GM12878 (cell line): ENCODE measurements around the gene ZNF552. TPM values are rescaled to one million over a fixed set of nuclear protein-coding genes. Genes with fewer than 3 reads are reported as not detected.
"Not testable (repeated sequence)": the region's sequence is repeated elsewhere in the genome, so short reads cannot be mapped to it uniquely, and the experiment has no call there.

Experiments
- ATAC-seq: fragments of 200-7000 bp; cut with Tn5 transposase; 3 replicates; pipeline ENCODE4 v1.9.1; 2020; ENCODE audit warnings: mild to moderate bottlenecking, moderate library complexity
- BruUV-seq: library from RNA; stranded (reverse); fragments of 400-500 nt; replicated peaks from 2 replicates; lab custom pipeline; 2021; lab: Mats Ljungman, UMichigan
- CTCF ChIA-PET: fragments of 300-600 bp; sonication (Branson Sonifier 250); formaldehyde crosslinking; extraction: SDS; loops from one replicate; lab custom pipeline; 2021; ENCODE audit warnings: inconsistent platforms; lab: Yijun Ruan, JAX
- POLR2A ChIA-PET: fragments of 350-600 bp; formaldehyde crosslinking; extraction: SDS; loops from one replicate; lab custom pipeline; 2021; ENCODE audit warnings: inconsistent platforms; lab: Charles Lee
- RAD21 ChIA-PET: fragments of 300-600 bp; sonication (Branson Sonifier 250); formaldehyde crosslinking; loops from one replicate; lab custom pipeline; 2023; ENCODE audit warnings: antibody characterized with exemption; ENCODE audit not compliant: unreplicated experiment; lab: Charles Lee
- SMC1A ChIA-PET: fragments of 300-600 bp; sonication (Branson Sonifier 250); formaldehyde crosslinking; loops from one replicate; lab custom pipeline; 2023; ENCODE audit not compliant: unreplicated experiment, uncharacterized antibody; lab: Charles Lee
- DNase-seq: peaks from one replicate; pipeline ENCODE4 v3.0.0-alpha.2; 2011; ENCODE audit warnings: low read depth, low spot score
- FAIRE-seq: peaks from 3 replicates; lab custom pipeline; 2011; peaks lifted over from hg19 to GRCh38; lab: Jason Lieb, UNC
- H2AFZ ChIP-seq: 2 replicates; pipeline ENCODE4 v1.6.0; 2011; ENCODE audit warnings: low read depth, low read length, control low read depth; ENCODE audit not compliant: control insufficient read depth
- H3K27ac ChIP-seq: 2 replicates; pipeline ENCODE4 v1.5.1; 2011; ENCODE audit warnings: control low read depth; ENCODE audit not compliant: control insufficient read depth, insufficient read depth
- H3K27me3 ChIP-seq, 2 experiments: replicated peaks in 1 of 2; 2 replicates each; pipeline versions ENCODE4 v1.6.0 to v1.6.1; 2011; ENCODE audit warnings: low read length in 1 of 2; ENCODE audit not compliant: control insufficient read depth in 2 of 2, insufficient read depth in 2 of 2
- H3K36me3 ChIP-seq, 2 experiments: 2 replicates each; pipeline ENCODE4 v1.5.1; 2011; ENCODE audit warnings: low read length in 1 of 2; ENCODE audit not compliant: control insufficient read depth in 2 of 2, insufficient read depth in 2 of 2
- H3K4me1 ChIP-seq: 2 replicates; pipeline ENCODE4 v1.6.1; 2011; ENCODE audit warnings: mild to moderate bottlenecking, low read length, moderate library complexity, mixed read lengths; ENCODE audit not compliant: control insufficient read depth, insufficient read depth
- H3K4me2 ChIP-seq: 2 replicates; pipeline ENCODE4 v1.6.0; 2011; ENCODE audit warnings: control low read depth; ENCODE audit not compliant: control insufficient read depth, insufficient read depth
- H3K4me3 ChIP-seq: fragments of 200-600 bp; sonication (generic); 2 replicates; pipeline ENCODE4 v1.5.1; 2016
- H3K79me2 ChIP-seq: 2 replicates; pipeline ENCODE4 v1.6.0; 2011; ENCODE audit warnings: low read length; ENCODE audit not compliant: control insufficient read depth, insufficient read depth
- H3K9ac ChIP-seq: 2 replicates; pipeline ENCODE4 v1.8.0; 2011; ENCODE audit warnings: low read length, control low read depth, mixed read lengths; ENCODE audit not compliant: control insufficient read depth, insufficient read depth
- H3K9me3 ChIP-seq: replicated peaks from 3 replicates; pipeline ENCODE4 v1.5.1; 2011; ENCODE audit warnings: mild to moderate bottlenecking, low read length; ENCODE audit not compliant: control insufficient read depth, insufficient read depth
- H4K20me1 ChIP-seq: 2 replicates; pipeline ENCODE4 v1.6.0; 2011; ENCODE audit not compliant: control insufficient read depth, insufficient read depth
- WGBS: methylation state at CpG from one replicate; pipeline ENCODE4 v1.1.6; 2016; ENCODE audit warnings: low lambda C conversion rate; ENCODE audit not compliant: insufficient replicate concordance, insufficient coverage; ENCODE audit errors: missing lambda C conversion rate; 5-methylcytosine and 5-hydroxymethylcytosine counted together
- in situ Hi-C: fragments of 300-500 bp; cut with MboI; formaldehyde crosslinking; loops from 9 replicates; pipeline ENCODE4 v1.14.3; 2018; ENCODE audit warnings: mixed read lengths
- intact Hi-C: fragments of 100-400 bp; cut with micrococcal nuclease; formaldehyde crosslinking; loops from one replicate; pipeline ENCODE4 v1.14.2; 2022; ENCODE audit not compliant: unreplicated experiment
- polyA plus RNA-seq, 11 experiments: library from polyadenylated mRNA; depleted of rRNA in 4 of 11; unstranded in 6 of 11; stranded (reverse) in 5 of 11; fragments of >200 nt; fragmentation: Nextera tagmentation in 4 of 11; fragmentation: Illumina TruSeq in 1 of 11; extraction: Ambion mirVana in 4 of 11; extraction: Trizol in 1 of 11; gene quantifications; 1 replicate in 1 of 11; 2 replicates in 10 of 11; pipeline versions ENCODE4 v1.2.1 to v1.2.3, GENCODE V29; 2011 to 2016; ENCODE audit warnings: inconsistent platforms in 2 of 11, missing spikeins in 2 of 11, low read depth in 1 of 11
- total RNA-seq, 4 experiments: library from RNA; depleted of rRNA in 3 of 4; stranded (reverse); fragments of >200 nt in 3 of 4; fragmentation: Illumina TruSeq in 1 of 4; extraction: Trizol in 1 of 4; gene quantifications; 2 replicates each; pipeline versions ENCODE4 v1.2.1 to v1.2.3, GENCODE V29; 2013 to 2021

ZNF552 gene
- total and polyA plus RNA-seq, 10 of the 15 experiments (the other 5 are each of a cell fraction or from before 2014, with no cell fraction given): 3.6 to 13.3 (median 8.0) TPM

GRCh38 chr19:57838622-57839191 is 24.0 kb upstream of the ZNF552 start:
- H3K4me2 ChIP-seq, H3K27ac ChIP-seq, BruUV-seq, H3K79me2 ChIP-seq, FAIRE-seq, POLR2A ChIA-PET, H3K9ac ChIP-seq, H3K36me3 ChIP-seq, DNase-seq, H2AFZ ChIP-seq, H3K4me3 ChIP-seq, ATAC-seq, in situ Hi-C loops, H4K20me1 ChIP-seq, H3K4me1 ChIP-seq, intact Hi-C loops, H3K9me3 ChIP-seq, RAD21 ChIA-PET, SMC1A ChIA-PET, H3K27me3 ChIP-seq, CTCF ChIA-PET: not testable (repeated sequence)
- WGBS: 60% methylated on average over 5 of the region's 5 CpGs

- ATAC-seq, RAD21 ChIA-PET: not testable (repeated sequence)
These were observed 22.3 kb upstream of the ZNF552 start for GRCh38 chr19:57836991-57837390.

More at GRCh38 chr19:57836991-57837390, 22.3 kb upstream of the ZNF552 start:
- DNase-seq, SMC1A ChIA-PET, H3K4me1 ChIP-seq, H3K79me2 ChIP-seq, FAIRE-seq, H2AFZ ChIP-seq, H4K20me1 ChIP-seq, in situ Hi-C loops, H3K4me3 ChIP-seq, H3K4me2 ChIP-seq, H3K9ac ChIP-seq, H3K9me3 ChIP-seq, BruUV-seq, H3K27me3 ChIP-seq, H3K27ac ChIP-seq, H3K36me3 ChIP-seq, POLR2A ChIA-PET, intact Hi-C loops, CTCF ChIA-PET: not testable (repeated sequence)
- WGBS: 96% methylated on average over 5 of the region's 5 CpGs
